ENCODE measurements around the gene AK9.

The AK9 gene

GRCh38 chr6:109454496-109455436, 236.2 kb downstream of the AK9 start:
- peak; percentile 76 for DNase-seq

- DNase-seq = no peak
Observed at GRCh38 chr6:109453594-109454495, 237.2 kb downstream of the AK9 start.

GRCh38 chr6:109453156-109453555, 237.8 kb downstream of the AK9 start:
- DNase-seq = no peak

- DNase-seq = no peak
Observed at GRCh38 chr6:109452181-109452580, 238.8 kb downstream of the AK9 start.

GRCh38 chr6:109451376-109451775, 239.6 kb downstream of the AK9 start:
- no peak for DNase-seq

- DNase-seq = no peak
Observed at GRCh38 chr6:109450801-109451200, 240.2 kb downstream of the AK9 start.

- peak; percentile 61 for DNase-seq
Observed at GRCh38 chr6:109449795-109450673, 241.0 kb downstream of the AK9 start.

- no peak for DNase-seq
Observed at GRCh38 chr6:109449064-109449794, 241.8 kb downstream of the AK9 start.

GRCh38 chr6:109448615-109449014, 242.4 kb downstream of the AK9 start:
- no peak for DNase-seq

GRCh38 chr6:109447878-109448555, 243.0 kb downstream of the AK9 start:
- DNase-seq = peak; percentile 16

GRCh38 chr6:109447087-109447486, 243.9 kb downstream of the AK9 start:
- DNase-seq = no peak

GRCh38 chr6:109446541-109446940, 244.5 kb downstream of the AK9 start:
- DNase-seq = no peak

- no peak for DNase-seq
Observed at GRCh38 chr6:109446072-109446471, 244.9 kb downstream of the AK9 start.

GRCh38 chr6:109445382-109445781, 245.6 kb downstream of the AK9 start:
- DNase-seq = no peak

- DNase-seq = no peak
Observed at GRCh38 chr6:109443425-109443950, 247.5 kb downstream of the AK9 start.

All from CD4-positive, alpha-beta T cell treated with Interleukin-17A for 4 hours (primary cell).